Neural crest cell (in vitro differentiated cells): ENCODE results near the gene SURF1. TPM values are rescaled to one million over a fixed set of nuclear protein-coding genes. Genes with fewer than 3 reads are reported as not detected.
"Not testable (repeated sequence)": the region's sequence is repeated elsewhere in the genome, so short reads cannot be mapped to it uniquely, and the experiment has no call there.

Source experiments
- DNase-seq: peaks from one replicate; pipeline ENCODE4 v3.0.0; 2021; ENCODE audit warnings: low read depth, mixed read lengths, low spot score
- H3K27ac Mint-ChIP-seq: one replicate; pipeline ENCODE4 v1.8.0; 2021; ENCODE audit warnings: mild to moderate bottlenecking, mixed read lengths; ENCODE audit not compliant: unreplicated experiment
- H3K27me3 Mint-ChIP-seq: 2 replicates; pipeline ENCODE4 v1.8.0; 2021; ENCODE audit warnings: low read depth, mild to moderate bottlenecking, mixed read lengths
- H3K36me3 Mint-ChIP-seq: 2 replicates; pipeline ENCODE4 v1.8.0; 2021; ENCODE audit warnings: low read depth, mild to moderate bottlenecking, mixed read lengths
- H3K4me1 Mint-ChIP-seq: 2 replicates; pipeline ENCODE4 v1.8.0; 2021; ENCODE audit warnings: mixed read lengths
- H3K4me3 Mint-ChIP-seq: one replicate; pipeline ENCODE4 v1.8.0; 2021; ENCODE audit warnings: mild to moderate bottlenecking, mixed read lengths
- H3K9me3 Mint-ChIP-seq: 2 replicates; pipeline ENCODE4 v1.8.0; 2021; ENCODE audit warnings: mixed read lengths
- CTCF ChIP-seq: fragments of 200-600 bp; sonication (generic); conservative IDR thresholded peaks from 2 replicates; pipeline ENCODE4 v1.5.0; 2021; ENCODE audit warnings: antibody characterized with exemption, mild to moderate bottlenecking
- total RNA-seq: library from RNA; stranded (reverse); gene quantifications from 2 replicates; pipeline ENCODE4 v1.2.1, GENCODE V29; 2021

The SURF1 gene
- total RNA-seq, 1 donor from 2014 or later = 32.1 TPM

- no peak overlapping the region for H3K4me3 Mint-ChIP-seq
- DNase-seq = no peak
- TF ChIP-seq CTCF = no peak
- H3K36me3 Mint-ChIP-seq = no peaks in the 10 kb centered on the region
- no peaks in the 10 kb centered on the region for H3K4me1 Mint-ChIP-seq
- peak overlapping the region; percentile 45 for H3K27ac Mint-ChIP-seq
- H3K9me3 Mint-ChIP-seq = no peaks in the 10 kb centered on the region
- peaks cover 3% of the 10 kb centered on the region for H3K27me3 Mint-ChIP-seq
Measured at GRCh38 chr9:133320421-133320881, 35.8 kb downstream of the SURF1 start.

- DNase-seq, H3K4me3 Mint-ChIP-seq, H3K9me3 Mint-ChIP-seq, H3K36me3 Mint-ChIP-seq, H3K27ac Mint-ChIP-seq, H3K4me1 Mint-ChIP-seq, H3K27me3 Mint-ChIP-seq: not testable (repeated sequence)
Measured at GRCh38 chr9:133317551-133317950, 38.7 kb downstream of the SURF1 start.

- Mint-ChIP-seq H3K4me1 (no peaks in the 10 kb centered on the region), H3K36me3 (no peaks in the 10 kb centered on the region), H3K9me3 (no peaks in the 10 kb centered on the region), H3K27me3 (peaks cover 3% of the 10 kb centered on the region), H3K27ac (no peak overlapping the region), H3K4me3 (no peak overlapping the region)
- no peak for TF ChIP-seq CTCF
- no peak for DNase-seq
Measured at GRCh38 chr9:133315997-133316396, 40.3 kb downstream of the SURF1 start.

- no peak overlapping the region for H3K4me3 Mint-ChIP-seq
- DNase-seq = no peak
Measured at GRCh38 chr9:133309608-133310007, 46.7 kb downstream of the SURF1 start.

GRCh38 chr9:133307301-133307700, 49.0 kb downstream of the SURF1 start:
- no peak for TF ChIP-seq CTCF
- Mint-ChIP-seq H3K27ac (no peak overlapping the region), H3K36me3 (no peaks in the 10 kb centered on the region), H3K9me3 (peaks cover 8% of the 10 kb centered on the region), H3K4me1 (no peaks in the 10 kb centered on the region), H3K27me3 (peaks cover 7% of the 10 kb centered on the region), H3K4me3 (no peak overlapping the region)
- no peak for DNase-seq

More at GRCh38 chr9:133309608-133310007, 46.7 kb downstream of the SURF1 start:
- no peaks in the 10 kb centered on the region for H3K4me1 Mint-ChIP-seq
- peaks cover 8% of the 10 kb centered on the region for H3K9me3 Mint-ChIP-seq
- H3K27ac Mint-ChIP-seq = peak overlapping the region; percentile 57
- peaks cover 7% of the 10 kb centered on the region for H3K27me3 Mint-ChIP-seq
- TF ChIP-seq CTCF = no peak
- H3K36me3 Mint-ChIP-seq = no peaks in the 10 kb centered on the region

- TF ChIP-seq CTCF = no peak
- no peak for DNase-seq
- H3K36me3 Mint-ChIP-seq = no peaks in the 10 kb centered on the region
- H3K9me3 Mint-ChIP-seq = peaks cover 8% of the 10 kb centered on the region
- no peak overlapping the region for H3K4me3 Mint-ChIP-seq
- peaks cover 7% of the 10 kb centered on the region for H3K27me3 Mint-ChIP-seq
- no peaks in the 10 kb centered on the region for H3K4me1 Mint-ChIP-seq
- H3K27ac Mint-ChIP-seq = peak overlapping the region; percentile 6
Measured at GRCh38 chr9:133306242-133307204, 49.8 kb downstream of the SURF1 start.
